HEK293T (cell line): ENCODE measurements around the gene FAM229A.

Source experiments
- BHLHE40 ChIP-seq: fragments of 450-650 bp; IDR thresholded peaks from 2 replicates; pipeline ENCODE4 v1.6.1; 2016; ENCODE audit warnings: mild to moderate bottlenecking, moderate library complexity, borderline replicate concordance
- FOXA1 ChIP-seq: fragments of 450-650 bp; IDR thresholded peaks from 2 replicates; pipeline ENCODE4 v1.6.1; 2016; ENCODE audit warnings: mild to moderate bottlenecking
- HDGF ChIP-seq: fragments of 450-650 bp; IDR thresholded peaks from 2 replicates; pipeline ENCODE4 v1.6.1; 2017; ENCODE audit warnings: antibody characterized with exemption, borderline replicate concordance

GRCh38 chr1:32394141-32394889 is 32.0 kb upstream of the FAM229A start, which contains the start of gene BSDC1:
- TF ChIP-seq BHLHE40 = no peak
- TF ChIP-seq FOXA1 = no peak
- TF ChIP-seq HDGF = peak; percentile 93
